SK-N-SH (cell line): Measurements from ENCODE around the gene MYBPC3. TPM values are rescaled to one million over a fixed set of nuclear protein-coding genes. Genes with fewer than 3 reads are reported as not detected.

ENCODE experiments used
- CTCF ChIA-PET: fragments of 300-600, 350-600 bp; formaldehyde crosslinking; extraction: SDS; loops from one replicate; lab custom pipeline; 2021; lab: Yijun Ruan, JAX
- POLR2A ChIA-PET: fragments of 350-600 bp; sonication (Branson Sonifier 250); formaldehyde crosslinking; extraction: SDS; loops from one replicate; lab custom pipeline; 2020; ENCODE audit warnings: antibody characterized with exemption, inconsistent platforms; lab: Yijun Ruan, JAX
- DNase-seq: peaks from one replicate; pipeline ENCODE4 v3.0.0; 2012
- H2AFZ ChIP-seq: fragments of 200-600 bp; sonication (generic); 2 replicates; pipeline ENCODE4 v1.8.1; 2016; ENCODE audit warnings: antibody characterized with exemption, mild to moderate bottlenecking, low read depth
- H3F3A ChIP-seq: fragments of 200-600 bp; sonication (generic); replicated peaks from 2 replicates; pipeline ENCODE3; 2016; ENCODE audit warnings: antibody characterized with exemption, mild to moderate bottlenecking; ENCODE audit not compliant: insufficient read depth
- H3K27ac ChIP-seq, 2 experiments: fragments of 200-500 bp in 1 of 2; fragments of 200-600 bp in 1 of 2; sonication (Bioruptor generic) in 1 of 2; sonication (generic), shearing (Covaris generic) in 1 of 2; 2 replicates each; pipeline versions ENCODE4 v1.5.1 to v1.6.1; 2014 to 2016; ENCODE audit warnings: low read depth in 2 of 2, inconsistent platforms in 1 of 2, low read length in 1 of 2, mild to moderate bottlenecking in 1 of 2, mixed read lengths in 1 of 2
- H3K27me3 ChIP-seq: fragments of 200-600 bp; sonication (generic), shearing (Covaris generic); 2 replicates; pipeline ENCODE4 v1.6.1; 2016; ENCODE audit warnings: mixed run types; ENCODE audit not compliant: insufficient read depth
- H3K36me3 ChIP-seq, 2 experiments: fragments of 200-500 bp in 1 of 2; fragments of 200-600 bp in 1 of 2; sonication (Bioruptor generic) in 1 of 2; sonication (generic) in 1 of 2; replicated peaks in 1 of 2; 2 replicates each; pipeline versions ENCODE3 to v1.5.1; 2014 to 2016; ENCODE audit warnings: low read length in 1 of 2, mild to moderate bottlenecking in 1 of 2; ENCODE audit not compliant: insufficient read depth in 2 of 2, control insufficient read depth in 1 of 2
- H3K4me1 ChIP-seq, 2 experiments: fragments of 200-500 bp in 1 of 2; fragments of 200-600 bp in 1 of 2; sonication (Bioruptor generic) in 1 of 2; sonication (generic), shearing (Covaris generic) in 1 of 2; 2 replicates each; pipeline versions ENCODE4 v1.5.1 to v1.6.1; 2014 to 2016; ENCODE audit warnings: low read depth in 1 of 2, low read length in 1 of 2, mixed run types in 1 of 2; ENCODE audit not compliant: insufficient read depth in 2 of 2, control insufficient read depth in 1 of 2
- H3K4me2 ChIP-seq: fragments of 200-600 bp; sonication (generic), shearing (Covaris generic); 2 replicates; pipeline ENCODE4 v1.6.1; 2017; ENCODE audit warnings: mixed run types
- H3K4me3 ChIP-seq, 2 experiments: fragments of 200-500 bp in 1 of 2; fragments of 200-600 bp in 1 of 2; sonication (Bioruptor generic) in 1 of 2; sonication (generic), shearing (Covaris generic) in 1 of 2; 2 replicates each; pipeline versions ENCODE4 v1.5.1 to v1.8.1; 2014 to 2016; ENCODE audit warnings: low read depth in 2 of 2, inconsistent platforms in 1 of 2, low read length in 1 of 2, mild to moderate bottlenecking in 1 of 2, mixed read lengths in 1 of 2, moderate library complexity in 1 of 2
- H3K79me2 ChIP-seq: fragments of 200-600 bp; sonication (generic); 2 replicates; pipeline ENCODE4 v1.8.1; 2017; ENCODE audit warnings: mild to moderate bottlenecking; ENCODE audit not compliant: insufficient read depth
- H3K9ac ChIP-seq: fragments of 200-600 bp; sonication (generic); 2 replicates; pipeline ENCODE4 v1.6.1; 2017; ENCODE audit warnings: mixed run types
- H3K9me2 ChIP-seq: fragments of 200-600 bp; sonication (generic); 2 replicates; pipeline ENCODE4 v1.6.1; 2017; ENCODE audit warnings: mixed run types
- H3K9me3 ChIP-seq: fragments of 200-600 bp; sonication (generic); 2 replicates; pipeline ENCODE4 v1.6.1; 2017; ENCODE audit warnings: mixed run types, mild to moderate bottlenecking, moderate library complexity
- H4K20me1 ChIP-seq: fragments of 200-600 bp; sonication (generic); 2 replicates; pipeline ENCODE4 v1.6.1; 2017; ENCODE audit warnings: mild to moderate bottlenecking, mixed run types; ENCODE audit not compliant: insufficient read depth
- CHD2 ChIP-seq: fragments of 150-350 bp; IDR thresholded peaks from 2 replicates; pipeline ENCODE4 v1.6.1; 2018; ENCODE audit warnings: low read length; ENCODE audit not compliant: partially characterized antibody
- ELF1 ChIP-seq: IDR thresholded peaks from 2 replicates; pipeline ENCODE4 v1.4.0; 2012
- GATA2 ChIP-seq: sonication (generic); formaldehyde crosslinking; IDR thresholded peaks from 2 replicates; pipeline ENCODE4 v1.5.0; 2020; ENCODE audit warnings: mild to moderate bottlenecking, missing genetic modification reagents
- IRF3 ChIP-seq: fragments of 150-350 bp; IDR thresholded peaks from 2 replicates; pipeline ENCODE4 v1.6.1; 2016; ENCODE audit warnings: mild to moderate bottlenecking, low read depth, low read length
- MAX ChIP-seq: IDR thresholded peaks from 2 replicates; pipeline ENCODE4 v1.4.0; 2012; ENCODE audit warnings: low read depth
- MXI1 ChIP-seq: IDR thresholded peaks from 2 replicates; pipeline ENCODE4 v1.6.1; 2012; ENCODE audit warnings: mild to moderate bottlenecking, low read depth, low read length, improper control_type of control experiment
- RXRA ChIP-seq: IDR thresholded peaks from 2 replicates; pipeline ENCODE4 v1.4.0; 2012; ENCODE audit warnings: low read depth, mild to moderate bottlenecking, borderline replicate concordance
- TCF12 ChIP-seq: IDR thresholded peaks from 2 replicates; pipeline ENCODE4 v1.4.0; 2012
- USF1 ChIP-seq: IDR thresholded peaks from 2 replicates; pipeline ENCODE4 v1.4.0; 2012; ENCODE audit warnings: low read depth, borderline replicate concordance
- USF2 ChIP-seq: fragments of 150-350 bp; IDR thresholded peaks from 2 replicates; pipeline ENCODE4 v1.6.1; 2017; ENCODE audit warnings: antibody characterized with exemption, low read length, low read depth, borderline replicate concordance
- YY1 ChIP-seq: IDR thresholded peaks from 2 replicates; pipeline ENCODE4 v1.4.0; 2012; ENCODE audit warnings: low read depth, mild to moderate bottlenecking
- WGBS: methylation state at CpG from one replicate; pipeline ENCODE4 v1.1.6; 2017; ENCODE audit warnings: low lambda C conversion rate; 5-methylcytosine and 5-hydroxymethylcytosine counted together
- polyA plus RNA-seq, 3 experiments: library from polyadenylated mRNA; depleted of rRNA; stranded (reverse); fragments of >200 nt; gene quantifications; 2 replicates each; pipeline ENCODE4 v1.2.3, GENCODE V29; 2012

Gene MYBPC3
- polyA plus RNA-seq, 1 of the 3 experiments (the other 2 are of a cell fraction), result not detected

GRCh38 chr11:47353978-47354774 is 1.7 kb upstream of the MYBPC3 start:
- peak overlapping the region; percentile 46; the same call in 1 of the 2 replicates for H2AFZ ChIP-seq
- ChIA-PET POLR2A (no interaction called here), CTCF (interaction anchor here (0.9 to 3.6 kb wide), 31 partner anchors 9 to 447 kb away, joined by 3 to 29 read pairs (median 7); partner anchors contain the start of genes ACP2, MADD and NR1H3)
- TF ChIP-seq USF1, result no peak
- no peak for TF ChIP-seq ELF1
- no peak for TF ChIP-seq MXI1
- no peak for TF ChIP-seq MAX
- no peak for TF ChIP-seq TCF12
- TF ChIP-seq IRF3, result no peak
- no peak for TF ChIP-seq RXRA
- no peak for TF ChIP-seq USF2
- TF ChIP-seq, all 33 proteins: peak for 0
- Histone ChIP-seq H3K4me3 (no peak overlapping the region), H3F3A (peaks cover 5% of the 10 kb centered on the region), H3K36me3 (no peaks in the 10 kb centered on the region), H3K27ac (no peak overlapping the region), H3K27me3 (no peaks in the 10 kb centered on the region), H3K9me3 (no peaks in the 10 kb centered on the region), H3K9ac (no peak overlapping the region), H4K20me1 (no peaks in the 10 kb centered on the region), H3K9me2 (no peaks in the 10 kb centered on the region), H3K4me2 (no peak overlapping the region), H3K79me2 (no peaks in the 10 kb centered on the region), H3K4me1 (peaks cover 0 to 10% of the 10 kb centered on the region in 2 experiments; a peak in 1 of 4 replicates)
- WGBS, result 95% methylated on average over 12 of the region's 15 CpGs
- peak; percentile 30 for DNase-seq

- H3F3A ChIP-seq, result peaks cover under 1% of the 10 kb centered on the region
- 83% methylated on average over 26 of the region's 29 CpGs for WGBS
- no peaks in the 10 kb centered on the region for H3K79me2 ChIP-seq
- no peaks in the 10 kb centered on the region for H3K27me3 ChIP-seq
- H2AFZ ChIP-seq, result no peak overlapping the region
- no peak overlapping the region for H3K4me3 ChIP-seq
- H4K20me1 ChIP-seq, result no peaks in the 10 kb centered on the region
- H3K4me1 ChIP-seq, result peaks cover 0 to 10% of the 10 kb centered on the region in 2 experiments; a peak in 1 of 4 replicates
- H3K9ac ChIP-seq, result no peak overlapping the region
- H3K36me3 ChIP-seq, result no peaks in the 10 kb centered on the region
- no peaks in the 10 kb centered on the region for H3K9me3 ChIP-seq
- no peak for TF ChIP-seq YY1
- TF ChIP-seq GATA2 (CRISPR knock-in tag), result peak; percentile 35; the same call in 1 of the 2 replicates
- TF ChIP-seq CHD2, result peak; percentile 51
- H3K9me2 ChIP-seq, result no peaks in the 10 kb centered on the region
- DNase-seq, result peak; percentile 82
- no peak overlapping the region for H3K4me2 ChIP-seq
- POLR2A ChIA-PET, result interaction anchor here (0.5 to 0.9 kb wide), 2 partner anchors 103 to 166 kb away, joined by 3 to 4 read pairs; partner anchors contain the start of gene ACP2
- CTCF ChIA-PET, result interaction anchor here (1.3 to 4.7 kb wide), 4 partner anchors 21 to 173 kb away, joined by 4 to 28 read pairs (median 8); partner anchors contain the start of gene NR1H3
- no peak overlapping the region for H3K27ac ChIP-seq
These were observed 1.1 kb downstream of the MYBPC3 start for GRCh38 chr11:47351156-47352126.
